GM23338 (cell line): ENCODE data around the gene CYB5R4. TPM values are rescaled to one million over a fixed set of nuclear protein-coding genes. Genes with fewer than 3 reads are reported as not detected.

Experiments
- ATAC-seq: fragments of 200-7000 bp; cut with Tn5 transposase; 3 replicates; pipeline ENCODE4 v1.9.1; 2020
- DNase-seq: peaks from one replicate; pipeline ENCODE4 v3.0.0-alpha.2; 2015; ENCODE audit warnings: low spot score
- H2AFZ ChIP-seq: fragments of 200-600 bp; sonication (generic); 2 replicates; pipeline ENCODE4 v1.8.0; 2016; ENCODE audit warnings: antibody characterized with exemption, mild to moderate bottlenecking, moderate library complexity
- H3F3A ChIP-seq: fragments of 200-600 bp; sonication (generic); replicated peaks from 2 replicates; pipeline ENCODE4 v1.8.0; 2017; ENCODE audit warnings: antibody characterized with exemption, mixed run types, low read depth
- H3K27ac ChIP-seq: fragments of 200-600 bp; sonication (generic); 2 replicates; pipeline ENCODE4 v1.6.1; 2016; ENCODE audit warnings: low read depth
- H3K27me3 ChIP-seq: fragments of 200-600 bp; sonication (generic); 2 replicates; pipeline ENCODE4 v1.8.0; 2016; ENCODE audit warnings: mild to moderate bottlenecking, mixed run types, moderate library complexity; ENCODE audit not compliant: insufficient read depth
- H3K36me3 ChIP-seq: fragments of 200-600 bp; sonication (generic); 2 replicates; pipeline ENCODE4 v1.8.0; 2016; ENCODE audit warnings: mild to moderate bottlenecking; ENCODE audit not compliant: insufficient read depth
- H3K4me1 ChIP-seq: fragments of 200-600 bp; sonication (generic); 2 replicates; pipeline ENCODE4 v1.8.0; 2016; ENCODE audit warnings: mild to moderate bottlenecking, moderate library complexity; ENCODE audit not compliant: insufficient read depth
- H3K4me2 ChIP-seq: fragments of 200-600 bp; sonication (generic); 2 replicates; pipeline ENCODE4 v1.7.1; 2017; ENCODE audit warnings: mixed run types
- H3K4me3 ChIP-seq: fragments of 200-600 bp; sonication (generic); 2 replicates; pipeline ENCODE4 v1.6.1; 2016; ENCODE audit warnings: mixed run types
- H3K79me2 ChIP-seq: fragments of 200-600 bp; sonication (generic); replicated peaks from 2 replicates; pipeline ENCODE4 v1.8.0; 2017; ENCODE audit warnings: mild to moderate bottlenecking; ENCODE audit not compliant: insufficient read depth
- H3K9me2 ChIP-seq: fragments of 200-600 bp; sonication (generic); 2 replicates; pipeline ENCODE4 v1.8.0; 2017; ENCODE audit not compliant: insufficient read depth
- H4K20me1 ChIP-seq: fragments of 200-600 bp; sonication (generic); replicated peaks from 2 replicates; pipeline ENCODE4 v1.8.0; 2017; ENCODE audit warnings: mild to moderate bottlenecking; ENCODE audit not compliant: insufficient read depth
- H3K27ac Mint-ChIP-seq: 2 replicates; pipeline ENCODE4 v1.8.0; 2020; ENCODE audit warnings: inconsistent platforms, mild to moderate bottlenecking, moderate library complexity, mixed read lengths
- H3K27me3 Mint-ChIP-seq: 3 replicates; pipeline ENCODE4 v1.8.0; 2022; ENCODE audit warnings: low read depth, mild to moderate bottlenecking, moderate library complexity, mixed read lengths, inconsistent platforms; ENCODE audit not compliant: insufficient read depth, poor library complexity
- H3K36me3 Mint-ChIP-seq: 3 replicates; pipeline ENCODE4 v1.8.0; 2021; ENCODE audit warnings: low read depth, mild to moderate bottlenecking, inconsistent platforms, moderate library complexity, mixed read lengths
- H3K4me1 Mint-ChIP-seq: 3 replicates; pipeline ENCODE4 v1.8.0; 2020; ENCODE audit warnings: mild to moderate bottlenecking, inconsistent platforms, mixed read lengths
- H3K4me3 Mint-ChIP-seq: 3 replicates; pipeline ENCODE4 v1.8.0; 2021; ENCODE audit warnings: moderate library complexity, mild to moderate bottlenecking, inconsistent platforms, mixed read lengths
- H3K9me3 Mint-ChIP-seq: 3 replicates; pipeline ENCODE4 v1.8.0; 2020; ENCODE audit warnings: moderate library complexity, mild to moderate bottlenecking, inconsistent platforms, mixed read lengths
- CREB1 ChIP-seq: fragments of 250-450 bp; sonication (Bioruptor Pico); IDR thresholded peaks from 2 replicates; pipeline ENCODE4 v1.5.0; 2020; ENCODE audit warnings: low read depth, mild to moderate bottlenecking, moderate library complexity
- ETS1 ChIP-seq: IDR thresholded peaks from 2 replicates; pipeline ENCODE4 v1.6.1; 2016; ENCODE audit warnings: antibody characterized with exemption
- EZH2 ChIP-seq: fragments of 200-600 bp; sonication (generic); IDR thresholded peaks from one replicate; pipeline ENCODE4 v1.8.0; 2017; ENCODE audit warnings: antibody characterized with exemption, mild to moderate bottlenecking, low read depth; ENCODE audit not compliant: unreplicated experiment
- EZH2phosphoT487 ChIP-seq: fragments of 200-600 bp; sonication (generic); IDR thresholded peaks from one replicate; pipeline ENCODE4 v1.8.1; 2018; ENCODE audit warnings: antibody characterized with exemption; ENCODE audit not compliant: unreplicated experiment
- JUNB ChIP-seq: IDR thresholded peaks from one replicate; pipeline ENCODE4 v1.6.1; 2016; ENCODE audit warnings: antibody characterized with exemption; ENCODE audit not compliant: unreplicated experiment
- NANOG ChIP-seq: IDR thresholded peaks from 2 replicates; pipeline ENCODE4 v1.6.1; 2016; ENCODE audit warnings: antibody characterized with exemption, borderline replicate concordance
- REST ChIP-seq: IDR thresholded peaks from one replicate; pipeline ENCODE4 v1.6.1; 2018; ENCODE audit warnings: antibody characterized with exemption; ENCODE audit not compliant: unreplicated experiment
- STAT1 ChIP-seq: IDR thresholded peaks from one replicate; pipeline ENCODE4 v1.6.1; 2016; ENCODE audit warnings: antibody characterized with exemption; ENCODE audit not compliant: unreplicated experiment
- ZNF114 ChIP-seq: fragments of 250-450 bp; sonication (Bioruptor Pico); IDR thresholded peaks from 2 replicates; pipeline ENCODE4 v1.5.0; 2020; ENCODE audit warnings: mild to moderate bottlenecking, moderate library complexity
- ZNF331 ChIP-seq: fragments of 250-450 bp; sonication (Bioruptor Pico); IDR thresholded peaks from 2 replicates; pipeline ENCODE4 v1.5.0; 2020; ENCODE audit warnings: low read depth, mild to moderate bottlenecking, moderate library complexity
- ZNF462 ChIP-seq: fragments of 250-450 bp; sonication (Bioruptor Pico); IDR thresholded peaks from 2 replicates; pipeline ENCODE4 v1.5.0; 2020; ENCODE audit warnings: mild to moderate bottlenecking, moderate library complexity
- polyA plus RNA-seq: library from polyadenylated mRNA; unstranded; fragments of >200 nt; fragmentation: Nextera tagmentation; extraction: Ambion mirVana; gene quantifications from 2 replicates; pipeline ENCODE4 v1.2.1, GENCODE V29; 2016
- total RNA-seq: library from RNA; depleted of rRNA; stranded (reverse); fragments of >200 nt; shearing (Covaris generic); gene quantifications from 2 replicates; pipeline ENCODE4 v1.2.3, GENCODE V29; 2014

The CYB5R4 gene
- total and polyA plus RNA-seq, 2 experiments from 2014 or later, result 8.9 to 17.2 TPM

GRCh38 chr6:83985715-83986114, 126.2 kb downstream of the CYB5R4 start (continued):
- TF ChIP-seq EZH2phosphoT487, result no peak
- TF ChIP-seq ZNF462 (CRISPR knock-in tag), result no peak
- TF ChIP-seq EZH2, result no peak
- TF ChIP-seq ETS1, result no peak

GRCh38 chr6:83998021-83998584, 138.6 kb downstream of the CYB5R4 start:
- DNase-seq (no peak), ATAC-seq (no peak)
- no peaks in the 10 kb centered on the region for H3K79me2 ChIP-seq
- no peak overlapping the region for H2AFZ ChIP-seq
- no peaks in the 10 kb centered on the region for H3F3A ChIP-seq
- H3K27me3 ChIP-seq, result no peaks in the 10 kb centered on the region
- Mint-ChIP-seq H3K27ac (no peak overlapping the region), H3K36me3 (peaks cover 21% of the 10 kb centered on the region), H3K27me3 (peaks cover 1% of the 10 kb centered on the region), H3K4me1 (peaks cover 21% of the 10 kb centered on the region), H3K9me3 (peaks cover 20% of the 10 kb centered on the region), H3K4me3 (no peak overlapping the region)
- H4K20me1 ChIP-seq, result no peaks in the 10 kb centered on the region
- H3K9me2 ChIP-seq, result peaks cover 4% of the 10 kb centered on the region
- H3K4me2 ChIP-seq, result no peak overlapping the region
- H3K36me3 ChIP-seq, result no peaks in the 10 kb centered on the region
- H3K4me1 ChIP-seq, result peaks cover 10% of the 10 kb centered on the region; the same call in 1 of the 2 replicates
- H3K4me3 ChIP-seq, result no peak overlapping the region
- no peak overlapping the region for H3K27ac ChIP-seq
- TF ChIP-seq NANOG (no peak), EZH2 (no peak), EZH2phosphoT487 (no peak), CREB1 (CRISPR knock-in tag) (no peak), STAT1 (no peak), REST (no peak), ZNF331 (no peak), JUNB (no peak), ZNF114 (no peak), ETS1 (no peak)
